Loucy (cell line): ENCODE data around the gene BBOF1.

Experiments used
- H2AFZ ChIP-seq: fragments of 200-600 bp; sonication (generic); 2 replicates; pipeline ENCODE4 v1.6.0; 2016; ENCODE audit warnings: antibody characterized with exemption, mild to moderate bottlenecking, low read length, moderate library complexity
- H3F3A ChIP-seq: fragments of 200-600 bp; 2 replicates; pipeline ENCODE4 v1.6.0; 2016; ENCODE audit warnings: antibody characterized with exemption, low read depth, mild to moderate bottlenecking
- H3K27me3 ChIP-seq: fragments of 200-600 bp; sonication (generic); 2 replicates; pipeline ENCODE4 v1.6.1; 2014; ENCODE audit warnings: low read length, mild to moderate bottlenecking; ENCODE audit not compliant: insufficient read depth, poor library complexity, severe bottlenecking
- H3K36me3 ChIP-seq: fragments of 200-600 bp; sonication (generic); 2 replicates; pipeline ENCODE4 v1.6.1; 2016; ENCODE audit warnings: low read length; ENCODE audit not compliant: insufficient read depth
- H3K4me1 ChIP-seq: fragments of 200-600 bp; sonication (generic); 2 replicates; pipeline ENCODE4 v1.5.1; 2014; ENCODE audit warnings: low read length, mild to moderate bottlenecking; ENCODE audit not compliant: insufficient read depth, poor library complexity, severe bottlenecking
- H3K4me2 ChIP-seq: fragments of 200-600 bp; sonication (generic); 2 replicates; pipeline ENCODE4 v1.6.0; 2014; ENCODE audit warnings: antibody characterized with exemption, low read length, low read depth, mild to moderate bottlenecking; ENCODE audit not compliant: poor library complexity, severe bottlenecking
- H3K4me3 ChIP-seq: fragments of 200-600 bp; sonication (generic); 2 replicates; pipeline ENCODE4 v1.5.1; 2014; ENCODE audit warnings: low read length, mild to moderate bottlenecking, mixed read lengths; ENCODE audit not compliant: poor library complexity, severe bottlenecking
- H3K79me2 ChIP-seq: fragments of 200-600 bp; sonication (generic); 2 replicates; pipeline ENCODE4 v1.6.1; 2014; ENCODE audit warnings: low read length; ENCODE audit not compliant: insufficient read depth
- H3K9ac ChIP-seq: fragments of 200-600 bp; sonication (generic); 2 replicates; pipeline ENCODE4 v1.6.0; 2014; ENCODE audit warnings: mild to moderate bottlenecking, low read depth, low read length, moderate library complexity; ENCODE audit not compliant: poor library complexity, severe bottlenecking
- H3K9me2 ChIP-seq: fragments of 200-600 bp; sonication (generic); replicated peaks from 2 replicates; pipeline ENCODE4 v1.6.1; 2016; ENCODE audit warnings: low read depth, low read length, mixed read lengths
- H3K9me3 ChIP-seq: fragments of 200-600 bp; sonication (generic); 2 replicates; pipeline ENCODE4 v1.6.1; 2014; ENCODE audit warnings: mild to moderate bottlenecking, antibody characterized with exemption, low read length, low read depth; ENCODE audit not compliant: insufficient read depth
- H4K20me1 ChIP-seq: fragments of 200-600 bp; sonication (generic); 2 replicates; pipeline ENCODE4 v1.6.0; 2014; ENCODE audit warnings: antibody characterized with exemption, low read length, mild to moderate bottlenecking; ENCODE audit not compliant: insufficient read depth, poor library complexity, severe bottlenecking
- CTCF ChIP-seq: fragments of 200-600 bp; sonication (generic); conservative IDR thresholded peaks from 2 replicates; pipeline ENCODE4 v1.5.1; 2014; ENCODE audit warnings: mild to moderate bottlenecking, antibody characterized with exemption, low read length
- EZH2phosphoT487 ChIP-seq: fragments of 200-600 bp; IDR thresholded peaks from 2 replicates; pipeline ENCODE4 v1.6.1; 2018; ENCODE audit warnings: antibody characterized with exemption, mild to moderate bottlenecking, moderate library complexity, borderline replicate concordance

The BBOF1 gene

GRCh38 chr14:74077401-74077800 lies 58.3 kb downstream of the BBOF1 start:
- Histone ChIP-seq H3K9ac (no peak overlapping the region), H3K36me3 (no peaks in the 10 kb centered on the region), H2AFZ (no peak overlapping the region), H3K79me2 (no peaks in the 10 kb centered on the region), H4K20me1 (no peaks in the 10 kb centered on the region), H3K27me3 (no peaks in the 10 kb centered on the region), H3F3A (no peaks in the 10 kb centered on the region), H3K4me3 (no peak overlapping the region), H3K9me3 (no peaks in the 10 kb centered on the region), H3K4me2 (no peak overlapping the region), H3K9me2 (no peaks in the 10 kb centered on the region), H3K4me1 (no peaks in the 10 kb centered on the region)
- no peak for TF ChIP-seq CTCF
- TF ChIP-seq EZH2phosphoT487, result no peak

- Histone ChIP-seq H3K79me2 (peaks cover 15% of the 10 kb centered on the region), H4K20me1 (no peaks in the 10 kb centered on the region), H3K4me1 (peaks cover 7% of the 10 kb centered on the region), H3K4me3 (no peak overlapping the region), H3K9ac (no peak overlapping the region), H3K36me3 (no peaks in the 10 kb centered on the region), H3K4me2 (peak overlapping the region; percentile 13), H2AFZ (no peak overlapping the region), H3K9me2 (no peaks in the 10 kb centered on the region), H3K9me3 (no peaks in the 10 kb centered on the region), H3K27me3 (no peaks in the 10 kb centered on the region), H3F3A (no peaks in the 10 kb centered on the region)
- TF ChIP-seq EZH2phosphoT487 (no peak), CTCF (no peak)
These were observed 61.8 kb downstream of the BBOF1 start for GRCh38 chr14:74080820-74081460.

- Histone ChIP-seq H3K9me2 (no peaks in the 10 kb centered on the region), H4K20me1 (no peaks in the 10 kb centered on the region), H3K4me1 (peaks cover 8% of the 10 kb centered on the region), H3K36me3 (no peaks in the 10 kb centered on the region), H3K9ac (no peak overlapping the region), H3K4me2 (peak overlapping the region; percentile 13), H3K9me3 (no peaks in the 10 kb centered on the region), H3K79me2 (peaks cover 20% of the 10 kb centered on the region), H3F3A (no peaks in the 10 kb centered on the region), H2AFZ (no peak overlapping the region), H3K27me3 (no peaks in the 10 kb centered on the region), H3K4me3 (no peak overlapping the region)
- TF ChIP-seq EZH2phosphoT487, result no peak
- TF ChIP-seq CTCF, result no peak
These were observed 62.3 kb downstream of the BBOF1 start for GRCh38 chr14:74081491-74081890.
